Measurements from ENCODE around the gene CA14. TPM values are rescaled to one million over a fixed set of nuclear protein-coding genes. Genes with fewer than 3 reads are reported as not detected.
A peak's percentile ranks its signal among the peaks of the same experiment; 100 is the strongest.
"Not testable (repeated sequence)": the region's sequence is repeated elsewhere in the genome, so short reads cannot be mapped to it uniquely, and the experiment has no call there.

Gene CA14
- total RNA-seq, 2 donors from 2014 or later: not detected

GRCh38 chr1:150227228-150227627 is 30.3 kb upstream of the CA14 start:
- no peak overlapping the region for H3K27ac Mint-ChIP-seq
- H3K4me3 Mint-ChIP-seq: no peak overlapping the region
- DNase-seq (no peak), ATAC-seq (replicated peaks in 1 of 2) (no peak)
- H3K9me3 Mint-ChIP-seq: no peaks in the 10 kb centered on the region
- no peaks in the 10 kb centered on the region for H3K4me1 Mint-ChIP-seq (ENCODE audit: low read depth)
- peaks cover 20 to 37% of the 10 kb centered on the region in 2 donors for H3K36me3 Mint-ChIP-seq (ENCODE audit: insufficient read depth in 2 of 2)
- no peaks in the 10 kb centered on the region for H3K27me3 Mint-ChIP-seq (ENCODE audit: low read depth)

GRCh38 chr1:150228246-150228645 is 29.3 kb upstream of the CA14 start:
- H3K9me3 Mint-ChIP-seq; H3K4me1 Mint-ChIP-seq (ENCODE audit: low read depth); H3K27me3 Mint-ChIP-seq (ENCODE audit: low read depth); DNase-seq; ATAC-seq (replicated peaks in 1 of 2); H3K27ac Mint-ChIP-seq; H3K4me3 Mint-ChIP-seq: not testable (repeated sequence)
- H3K36me3 Mint-ChIP-seq (ENCODE audit: insufficient read depth in 2 of 2): peaks cover 19 to 34% of the 10 kb centered on the region in 2 donors

- not testable (repeated sequence) for H3K27me3 Mint-ChIP-seq (ENCODE audit: low read depth); H3K4me3 Mint-ChIP-seq; H3K9me3 Mint-ChIP-seq; DNase-seq; ATAC-seq (replicated peaks in 1 of 2)
- H3K36me3 Mint-ChIP-seq (ENCODE audit: insufficient read depth in 2 of 2): peaks cover 6 to 10% of the 10 kb centered on the region in 2 donors
- peaks cover 19% of the 10 kb centered on the region for H3K4me1 Mint-ChIP-seq (ENCODE audit: low read depth)
- H3K27ac Mint-ChIP-seq: peak overlapping the region; percentile 34
Observed at GRCh38 chr1:150232921-150233320, 24.7 kb upstream of the CA14 start.

GRCh38 chr1:150233359-150234308 is 23.9 kb upstream of the CA14 start:
- Mint-ChIP-seq H3K27ac (peak overlapping the region; percentile 94), H3K9me3 (no peaks in the 10 kb centered on the region), H3K4me3 (no peak overlapping the region), H3K27me3 (ENCODE audit: low read depth) (no peaks in the 10 kb centered on the region), H3K4me1 (ENCODE audit: low read depth) (peaks cover 19% of the 10 kb centered on the region), H3K36me3 (ENCODE audit: insufficient read depth in 2 of 2) (peaks cover 5 to 8% of the 10 kb centered on the region in 2 donors)
- no peak for DNase-seq
- no peak for ATAC-seq (replicated peaks in 1 of 2)

GRCh38 chr1:150234309-150234565 is 23.3 kb upstream of the CA14 start:
- Mint-ChIP-seq H3K27me3 (ENCODE audit: low read depth) (no peaks in the 10 kb centered on the region), H3K27ac (peak overlapping the region; percentile 94), H3K9me3 (no peaks in the 10 kb centered on the region), H3K4me3 (no peak overlapping the region), H3K36me3 (ENCODE audit: insufficient read depth in 2 of 2) (peaks cover 2 to 4% of the 10 kb centered on the region in 2 donors), H3K4me1 (ENCODE audit: low read depth) (peaks cover 19% of the 10 kb centered on the region)
- ATAC-seq (replicated peaks in 1 of 2) (no peak), DNase-seq (no peak)

- ATAC-seq (replicated peaks in 1 of 2) (peak; percentile 69), DNase-seq (peak; percentile 94)
- Mint-ChIP-seq H3K9me3 (no peaks in the 10 kb centered on the region), H3K27me3 (ENCODE audit: low read depth) (no peaks in the 10 kb centered on the region), H3K4me3 (no peak overlapping the region), H3K36me3 (ENCODE audit: insufficient read depth in 2 of 2) (peaks cover 2 to 4% of the 10 kb centered on the region in 2 donors), H3K27ac (peak overlapping the region; percentile 94), H3K4me1 (ENCODE audit: low read depth) (peaks cover 19% of the 10 kb centered on the region)
Observed at GRCh38 chr1:150234566-150235293, 22.8 kb upstream of the CA14 start.

GRCh38 chr1:150235294-150235851 is 22.2 kb upstream of the CA14 start:
- Mint-ChIP-seq H3K36me3 (ENCODE audit: insufficient read depth in 2 of 2) (peaks cover 2 to 4% of the 10 kb centered on the region in 2 donors), H3K27me3 (ENCODE audit: low read depth) (no peaks in the 10 kb centered on the region), H3K27ac (no peak overlapping the region), H3K4me1 (ENCODE audit: low read depth) (peaks cover 19% of the 10 kb centered on the region), H3K4me3 (no peak overlapping the region), H3K9me3 (no peaks in the 10 kb centered on the region)
- DNase-seq: peak; percentile 43 to 45
- peak; percentile 0 to 4 for ATAC-seq (replicated peaks in 1 of 2)

GRCh38 chr1:150235852-150236613 is 21.5 kb upstream of the CA14 start, which contains the start of gene ANP32E:
TSS of gene ANP32E (minus strand) at chr1:150236112. CDS start at chr1:150235786, 326 bp downstream.
- DNase-seq: peak; percentile 93 to 96
- Mint-ChIP-seq H3K4me1 (ENCODE audit: low read depth) (peaks cover 19% of the 10 kb centered on the region), H3K27me3 (ENCODE audit: low read depth) (no peaks in the 10 kb centered on the region), H3K36me3 (ENCODE audit: insufficient read depth in 2 of 2) (peaks cover 2% of the 10 kb centered on the region in 2 donors), H3K27ac (peak within 1 kb of the TSS; percentile 94), H3K4me3 (no peak within 1 kb of the TSS), H3K9me3 (no peaks in the 10 kb centered on the region)
- ATAC-seq (replicated peaks in 1 of 2): peak; percentile 90

GRCh38 chr1:150236614-150237100 is 20.9 kb upstream of the CA14 start:
- no peak for ATAC-seq (replicated peaks in 1 of 2)
- H3K36me3 Mint-ChIP-seq (ENCODE audit: insufficient read depth in 2 of 2): peaks cover 2% of the 10 kb centered on the region in 2 donors
- H3K9me3 Mint-ChIP-seq: no peaks in the 10 kb centered on the region
- no peaks in the 10 kb centered on the region for H3K27me3 Mint-ChIP-seq (ENCODE audit: low read depth)
- peaks cover 19% of the 10 kb centered on the region for H3K4me1 Mint-ChIP-seq (ENCODE audit: low read depth)
- H3K4me3 Mint-ChIP-seq: no peak overlapping the region
- no peak overlapping the region for H3K27ac Mint-ChIP-seq
- no peak for DNase-seq

- H3K4me1 Mint-ChIP-seq (ENCODE audit: low read depth): peaks cover 19% of the 10 kb centered on the region
- not testable (repeated sequence) for H3K4me3 Mint-ChIP-seq; DNase-seq; H3K27me3 Mint-ChIP-seq (ENCODE audit: low read depth); H3K9me3 Mint-ChIP-seq; H3K27ac Mint-ChIP-seq; H3K36me3 Mint-ChIP-seq (ENCODE audit: insufficient read depth in 2 of 2); ATAC-seq (replicated peaks in 1 of 2)
Observed at GRCh38 chr1:150237176-150237575, 20.4 kb upstream of the CA14 start.

- Mint-ChIP-seq H3K27ac (no peak overlapping the region), H3K36me3 (ENCODE audit: insufficient read depth in 2 of 2) (peaks cover 2% of the 10 kb centered on the region in 2 donors), H3K27me3 (ENCODE audit: low read depth) (no peaks in the 10 kb centered on the region), H3K4me1 (ENCODE audit: low read depth) (peaks cover 18% of the 10 kb centered on the region), H3K9me3 (no peaks in the 10 kb centered on the region), H3K4me3 (peak overlapping the region; percentile 6 to 27)
- DNase-seq: no peak
- ATAC-seq (replicated peaks in 1 of 2): no peak
Observed at GRCh38 chr1:150237746-150238145, 19.8 kb upstream of the CA14 start.

- H3K36me3 Mint-ChIP-seq (ENCODE audit: insufficient read depth in 2 of 2): no peaks in the 10 kb centered on the region
- H3K4me1 Mint-ChIP-seq (ENCODE audit: low read depth): no peaks in the 10 kb centered on the region
- H3K27me3 Mint-ChIP-seq (ENCODE audit: low read depth): no peaks in the 10 kb centered on the region
- no peak overlapping the region for H3K27ac Mint-ChIP-seq
- no peak overlapping the region for H3K4me3 Mint-ChIP-seq
- ATAC-seq (replicated peaks in 1 of 2) (no peak), DNase-seq (no peak)
- no peaks in the 10 kb centered on the region for H3K9me3 Mint-ChIP-seq
Observed at GRCh38 chr1:150243003-150243402, 14.6 kb upstream of the CA14 start.

Data from activated T-cell treated with anti-CD3 and anti-CD28 coated beads, Interleukin-2, amount 50 U/mL, for 72 hours (primary cell).